OCI-LY7 (cell line): ENCODE results near the gene SCAP. TPM values are rescaled to one million over a fixed set of nuclear protein-coding genes. Genes with fewer than 3 reads are reported as not detected.

Source experiments
- BruUV-seq: library from RNA; stranded (reverse); fragments of 400-500 nt; replicated peaks from 2 replicates; lab custom pipeline; 2021; lab: Mats Ljungman, UMichigan
- CTCF ChIA-PET: fragments of 300-600 bp; sonication (Branson Sonifier 250); formaldehyde crosslinking; loops from one replicate; lab custom pipeline; 2022; ENCODE audit warnings: antibody characterized with exemption; ENCODE audit not compliant: unreplicated experiment; lab: Charles Lee
- POLR2A ChIA-PET: fragments of 300-600 bp; sonication (Branson Sonifier 250); formaldehyde crosslinking; loops from one replicate; lab custom pipeline; 2022; ENCODE audit warnings: antibody characterized with exemption; lab: Charles Lee
- DNase-seq: peaks from one replicate; pipeline ENCODE4 v3.0.0-alpha.2; 2015; ENCODE audit warnings: low spot score
- H2AFZ ChIP-seq: fragments of 200-600 bp; sonication (generic), shearing (Covaris generic); 2 replicates; pipeline ENCODE4 v1.6.1; 2014; ENCODE audit warnings: mild to moderate bottlenecking, antibody characterized with exemption, low read length, moderate library complexity
- H3K27ac ChIP-seq: fragments of 200-600 bp; sonication (generic); 2 replicates; pipeline ENCODE4 v1.5.1; 2014; ENCODE audit warnings: mixed run types, low read depth, mild to moderate bottlenecking, moderate library complexity, low read length, inconsistent platforms; ENCODE audit not compliant: poor library complexity, severe bottlenecking
- H3K36me3 ChIP-seq: fragments of 200-600 bp; sonication (generic); 2 replicates; pipeline ENCODE4 v1.6.1; 2014; ENCODE audit warnings: mild to moderate bottlenecking, antibody characterized with exemption, low read length, moderate library complexity, mixed read lengths; ENCODE audit not compliant: insufficient read depth
- H3K4me1 ChIP-seq: fragments of 200-600 bp; sonication (generic); 2 replicates; pipeline ENCODE4 v1.5.1; 2014; ENCODE audit warnings: mild to moderate bottlenecking, low read length; ENCODE audit not compliant: insufficient read depth, poor library complexity, severe bottlenecking
- H3K4me2 ChIP-seq: fragments of 200-600 bp; sonication (generic); 2 replicates; pipeline ENCODE4 v1.6.1; 2014; ENCODE audit warnings: mild to moderate bottlenecking, low read length
- H3K4me3 ChIP-seq: fragments of 200-600 bp; sonication (generic); 2 replicates; pipeline ENCODE4 v1.5.1; 2014; ENCODE audit warnings: mild to moderate bottlenecking, low read depth, low read length; ENCODE audit not compliant: poor library complexity, severe bottlenecking
- H3K79me2 ChIP-seq: fragments of 200-600 bp; sonication (generic); 2 replicates; pipeline ENCODE4 v1.6.1; 2016; ENCODE audit warnings: low read depth, mild to moderate bottlenecking, low read length, moderate library complexity, mixed read lengths; ENCODE audit not compliant: insufficient read depth
- H3K9me2 ChIP-seq: fragments of 200-600 bp; sonication (generic); 2 replicates; pipeline ENCODE4 v1.6.1; 2016; ENCODE audit warnings: mild to moderate bottlenecking, low read length, mixed read lengths; ENCODE audit not compliant: insufficient read depth
- H3K9me3 ChIP-seq: fragments of 200-600 bp; sonication (generic); 2 replicates; pipeline ENCODE4 v1.6.1; 2014; ENCODE audit warnings: mild to moderate bottlenecking, mixed run types, low read length, mixed read lengths
- H4K20me1 ChIP-seq: fragments of 200-600 bp; sonication (generic); 2 replicates; pipeline ENCODE4 v1.6.1; 2014; ENCODE audit warnings: mild to moderate bottlenecking, antibody characterized with exemption, low read length, moderate library complexity, mixed read lengths; ENCODE audit not compliant: insufficient read depth
- EZH2phosphoT487 ChIP-seq: fragments of 200-600 bp; sonication (generic); IDR thresholded peaks from 2 replicates; pipeline ENCODE4 v1.6.1; 2018; ENCODE audit warnings: low read depth, borderline replicate concordance, mild to moderate bottlenecking, mixed run types, antibody characterized with exemption, low read length, moderate library complexity, mixed read lengths
- intact Hi-C: fragments of 100-400 bp; cut with micrococcal nuclease; formaldehyde crosslinking; loops from one replicate; pipeline ENCODE4 v1.10.0; 2022; ENCODE audit not compliant: unreplicated experiment
- total RNA-seq, 2 experiments: library from RNA; depleted of rRNA in 1 of 2; stranded (reverse); fragments of >200 nt in 1 of 2; shearing (Covaris generic) in 1 of 2; gene quantifications; 2 replicates each; pipeline ENCODE4 v1.2.3, GENCODE V29; 2014 to 2022
- TF ChIP-seq, protein P1 (sequence below): fragments of 200-600 bp; sonication (generic); conservative IDR thresholded peaks from 2 replicates; pipeline ENCODE4 v1.5.1; 2014; ENCODE audit warnings: mild to moderate bottlenecking, antibody characterized with exemption, low read length, moderate library complexity, mixed read lengths

The SCAP gene
- total RNA-seq, 2 experiments from 2014 or later, result 63.7 to 70.5 TPM

DNA sequence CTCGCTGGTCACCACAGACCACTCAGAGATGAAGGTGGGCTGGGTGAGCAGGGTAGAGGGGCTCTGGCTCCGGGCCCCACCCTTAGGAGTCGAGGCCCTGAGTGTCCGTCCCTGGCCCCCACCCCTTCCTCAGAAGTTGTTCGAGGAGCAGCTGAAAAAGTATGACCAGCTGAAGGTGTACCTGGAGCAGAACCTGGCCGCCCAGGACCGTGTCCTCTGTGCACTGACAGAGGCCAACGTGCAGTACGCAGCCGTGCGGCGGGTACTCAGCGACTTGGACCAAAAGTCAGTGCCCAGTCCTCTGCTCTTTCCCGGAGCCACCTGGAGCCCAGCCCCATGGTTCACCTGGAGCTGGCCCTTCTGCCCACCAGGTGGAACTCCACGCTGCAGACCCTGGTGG lies 66.5 kb downstream of the SCAP start:
- peaks cover 69% of the 10 kb centered on the region for H3K36me3 ChIP-seq
- no peaks in the 10 kb centered on the region for H3K9me3 ChIP-seq
- H3K9me2 ChIP-seq, result no peaks in the 10 kb centered on the region
- no peak overlapping the region for H3K4me3 ChIP-seq
- no TSS peak for BruUV-seq
- CTCF ChIA-PET, result no interaction called here
- TF ChIP-seq, protein P1, sequence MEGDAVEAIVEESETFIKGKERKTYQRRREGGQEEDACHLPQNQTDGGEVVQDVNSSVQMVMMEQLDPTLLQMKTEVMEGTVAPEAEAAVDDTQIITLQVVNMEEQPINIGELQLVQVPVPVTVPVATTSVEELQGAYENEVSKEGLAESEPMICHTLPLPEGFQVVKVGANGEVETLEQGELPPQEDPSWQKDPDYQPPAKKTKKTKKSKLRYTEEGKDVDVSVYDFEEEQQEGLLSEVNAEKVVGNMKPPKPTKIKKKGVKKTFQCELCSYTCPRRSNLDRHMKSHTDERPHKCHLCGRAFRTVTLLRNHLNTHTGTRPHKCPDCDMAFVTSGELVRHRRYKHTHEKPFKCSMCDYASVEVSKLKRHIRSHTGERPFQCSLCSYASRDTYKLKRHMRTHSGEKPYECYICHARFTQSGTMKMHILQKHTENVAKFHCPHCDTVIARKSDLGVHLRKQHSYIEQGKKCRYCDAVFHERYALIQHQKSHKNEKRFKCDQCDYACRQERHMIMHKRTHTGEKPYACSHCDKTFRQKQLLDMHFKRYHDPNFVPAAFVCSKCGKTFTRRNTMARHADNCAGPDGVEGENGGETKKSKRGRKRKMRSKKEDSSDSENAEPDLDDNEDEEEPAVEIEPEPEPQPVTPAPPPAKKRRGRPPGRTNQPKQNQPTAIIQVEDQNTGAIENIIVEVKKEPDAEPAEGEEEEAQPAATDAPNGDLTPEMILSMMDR, result no peak
- TF ChIP-seq EZH2phosphoT487, result no peak
- no peak overlapping the region for H3K4me2 ChIP-seq
- no peak overlapping the region for H2AFZ ChIP-seq
- H4K20me1 ChIP-seq, result no peaks in the 10 kb centered on the region
- intact Hi-C loops, result no loop called here
- H3K79me2 ChIP-seq, result no peaks in the 10 kb centered on the region
- DNase-seq, result no peak
- POLR2A ChIA-PET, result no interaction called here
- H3K27ac ChIP-seq, result no peak overlapping the region
- H3K4me1 ChIP-seq, result no peaks in the 10 kb centered on the region

DNA sequence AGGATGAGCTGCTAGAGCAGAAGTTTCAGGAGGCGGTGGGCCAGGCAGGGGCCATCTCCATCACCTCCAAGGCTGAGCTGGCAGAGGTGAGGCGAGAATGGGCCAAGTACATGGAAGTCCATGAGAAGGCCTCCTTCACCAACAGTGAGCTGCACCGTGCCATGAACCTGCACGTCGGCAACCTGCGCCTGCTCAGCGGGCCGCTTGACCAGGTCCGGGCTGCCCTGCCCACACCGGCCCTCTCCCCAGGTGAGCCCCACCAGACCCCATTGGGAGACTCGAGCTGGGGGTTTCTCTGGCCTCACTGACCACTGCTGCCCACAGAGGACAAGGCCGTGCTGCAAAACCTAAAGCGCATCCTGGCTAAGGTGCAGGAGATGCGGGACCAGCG lies 66.9 kb downstream of the SCAP start:
- ChIA-PET CTCF (no interaction called here), POLR2A (no interaction called here)
- TF ChIP-seq EZH2phosphoT487, result no peak
- TF ChIP-seq, protein P1, result no peak
- Histone ChIP-seq H3K4me2 (no peak overlapping the region), H3K79me2 (no peaks in the 10 kb centered on the region), H3K36me3 (peaks cover 66% of the 10 kb centered on the region), H3K4me3 (no peak overlapping the region), H4K20me1 (no peaks in the 10 kb centered on the region), H3K9me3 (no peaks in the 10 kb centered on the region), H3K9me2 (no peaks in the 10 kb centered on the region), H3K4me1 (no peaks in the 10 kb centered on the region), H2AFZ (no peak overlapping the region), H3K27ac (no peak overlapping the region)
- no peak for DNase-seq
- intact Hi-C loops, result no loop called here
- BruUV-seq, result TSS peak; percentile 36

DNA sequence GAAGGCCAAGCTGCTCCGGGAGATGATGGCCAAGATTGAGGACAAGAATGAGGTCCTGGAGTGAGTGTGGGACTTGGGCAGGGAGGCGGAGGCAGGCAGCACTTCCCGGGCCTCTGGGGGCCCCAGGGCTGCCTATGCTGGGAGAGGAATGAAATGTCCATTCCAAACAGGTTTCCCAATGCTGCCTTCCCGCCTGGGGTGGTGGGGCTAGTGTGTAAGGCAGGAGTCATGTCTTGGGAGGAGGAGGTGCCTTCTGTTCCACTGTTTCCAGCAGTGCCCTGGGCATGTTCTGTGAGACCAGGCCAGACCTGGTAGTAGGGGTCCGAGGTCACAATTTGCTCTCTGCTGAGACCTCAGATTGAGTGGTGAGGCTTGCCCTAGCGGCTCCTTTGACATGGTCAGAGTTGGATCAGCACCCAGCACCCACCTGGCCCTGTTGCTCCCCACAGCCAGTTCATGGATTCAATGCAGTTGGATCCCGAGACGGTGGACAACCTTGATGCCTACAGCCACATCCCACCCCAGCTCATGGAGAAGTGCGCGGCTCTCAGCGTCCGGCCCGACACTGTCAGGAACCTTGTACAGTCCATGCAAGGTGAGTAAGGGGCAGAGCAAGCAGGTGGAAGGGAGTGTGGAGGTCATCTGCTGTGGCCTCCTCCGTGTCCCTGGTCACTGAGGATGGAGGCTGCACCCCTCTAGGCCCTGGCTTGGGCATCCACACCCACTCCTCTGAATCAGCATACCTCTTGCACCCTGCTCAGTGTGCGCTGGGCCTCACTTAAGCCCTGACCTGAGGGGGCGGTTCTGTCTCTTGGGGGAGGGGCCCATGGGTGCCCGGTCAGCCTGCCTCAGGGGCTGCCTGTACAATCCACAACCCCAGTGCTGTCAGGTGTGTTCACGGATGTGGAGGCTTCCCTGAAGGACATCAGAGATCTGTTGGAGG lies 67.6 kb downstream of the SCAP start:
- H3K36me3 ChIP-seq, result peaks cover 66% of the 10 kb centered on the region
- no TSS peak for BruUV-seq
- H3K4me1 ChIP-seq, result no peaks in the 10 kb centered on the region
- CTCF ChIA-PET, result no interaction called here
- POLR2A ChIA-PET, result no interaction called here
- H2AFZ ChIP-seq, result no peak overlapping the region
- no peaks in the 10 kb centered on the region for H4K20me1 ChIP-seq
- H3K4me2 ChIP-seq, result no peak overlapping the region
- intact Hi-C loops, result no loop called here
- H3K9me2 ChIP-seq, result no peaks in the 10 kb centered on the region
- H3K79me2 ChIP-seq, result no peaks in the 10 kb centered on the region
- no peak for DNase-seq
- TF ChIP-seq, protein P1, result no peak
- TF ChIP-seq EZH2phosphoT487, result no peak
- H3K4me3 ChIP-seq, result no peak overlapping the region
- H3K27ac ChIP-seq, result no peak overlapping the region
- H3K9me3 ChIP-seq, result no peaks in the 10 kb centered on the region
